DMS53 (cell line): ENCODE data around the gene SLC9C1.

Experiments
- DNase-seq: peaks from one replicate; lab custom pipeline; 2025; lab: John Stamatoyannopoulos, UW

Gene SLC9C1

DNA sequence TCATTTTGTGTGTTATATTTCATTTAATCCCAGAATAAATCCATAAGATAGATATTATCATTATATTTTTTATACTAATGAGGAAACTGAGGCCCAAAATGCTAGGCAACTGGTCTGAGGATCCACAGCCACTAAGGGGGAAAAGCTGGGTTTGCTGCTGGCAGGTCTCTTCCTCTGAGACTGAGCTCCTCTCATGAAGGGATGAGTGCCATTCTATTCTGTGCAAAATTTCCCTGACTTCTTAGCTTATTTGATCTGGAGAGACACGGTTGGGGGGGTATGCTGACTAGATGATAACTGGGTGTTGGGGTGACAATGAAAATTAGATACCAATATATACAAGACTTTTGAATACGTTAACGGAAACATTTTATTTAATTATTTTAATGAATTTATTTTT is 162.9 kb downstream of the SLC9C1 start:
- DNase-seq, result no peak

DNA sequence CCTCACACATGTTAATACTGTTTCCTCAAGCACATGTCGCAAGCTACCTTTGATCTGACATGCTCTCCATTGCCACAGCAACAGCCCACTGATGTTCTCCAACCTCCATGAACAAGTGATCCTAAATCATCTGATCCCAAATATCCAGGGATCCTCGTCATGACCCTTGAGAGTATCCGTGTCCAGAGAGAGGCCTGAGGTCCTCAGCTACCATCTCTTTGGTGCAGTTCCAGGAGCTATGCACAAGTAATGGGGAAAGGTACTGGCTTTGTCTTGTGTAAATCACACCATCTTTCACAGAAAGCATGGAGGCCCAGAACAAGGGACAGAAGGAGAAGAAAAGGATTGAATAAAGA is 163.4 kb downstream of the SLC9C1 start:
- DNase-seq, result no peak

DNA sequence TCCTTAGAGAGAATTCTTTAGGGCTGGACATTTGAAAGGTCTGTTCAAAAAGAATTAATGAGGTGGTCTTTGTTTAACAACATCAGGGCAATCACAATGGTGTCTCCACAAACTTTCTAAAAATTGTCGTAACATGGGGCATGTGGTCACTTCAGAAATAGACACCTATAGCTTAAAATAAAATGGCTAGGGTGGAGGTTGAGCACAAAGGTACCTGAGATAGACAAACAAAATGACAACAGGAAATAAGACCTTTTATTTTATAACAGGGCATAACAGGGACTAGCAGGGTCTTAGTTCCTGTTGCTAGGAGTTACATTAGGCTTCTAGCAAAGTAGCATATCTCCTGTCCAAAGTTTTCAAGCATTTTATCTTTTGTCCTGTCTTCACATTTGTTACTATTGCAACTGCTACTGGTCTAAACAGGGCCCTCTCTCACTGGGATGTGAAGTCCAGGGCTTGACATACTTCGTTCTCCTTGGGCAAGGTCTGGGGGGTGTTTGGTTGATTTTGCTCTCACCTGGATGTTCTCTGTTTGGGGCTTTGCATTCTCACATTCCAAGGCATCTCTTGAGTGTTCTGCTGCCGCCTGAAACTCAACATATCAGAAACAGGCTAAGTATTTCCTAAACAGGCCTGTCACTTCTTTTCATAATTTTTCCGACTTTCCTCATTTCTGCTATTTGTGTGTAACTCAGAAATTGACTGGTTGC is 163.9 kb downstream of the SLC9C1 start:
- DNase-seq, result no peak

DNA sequence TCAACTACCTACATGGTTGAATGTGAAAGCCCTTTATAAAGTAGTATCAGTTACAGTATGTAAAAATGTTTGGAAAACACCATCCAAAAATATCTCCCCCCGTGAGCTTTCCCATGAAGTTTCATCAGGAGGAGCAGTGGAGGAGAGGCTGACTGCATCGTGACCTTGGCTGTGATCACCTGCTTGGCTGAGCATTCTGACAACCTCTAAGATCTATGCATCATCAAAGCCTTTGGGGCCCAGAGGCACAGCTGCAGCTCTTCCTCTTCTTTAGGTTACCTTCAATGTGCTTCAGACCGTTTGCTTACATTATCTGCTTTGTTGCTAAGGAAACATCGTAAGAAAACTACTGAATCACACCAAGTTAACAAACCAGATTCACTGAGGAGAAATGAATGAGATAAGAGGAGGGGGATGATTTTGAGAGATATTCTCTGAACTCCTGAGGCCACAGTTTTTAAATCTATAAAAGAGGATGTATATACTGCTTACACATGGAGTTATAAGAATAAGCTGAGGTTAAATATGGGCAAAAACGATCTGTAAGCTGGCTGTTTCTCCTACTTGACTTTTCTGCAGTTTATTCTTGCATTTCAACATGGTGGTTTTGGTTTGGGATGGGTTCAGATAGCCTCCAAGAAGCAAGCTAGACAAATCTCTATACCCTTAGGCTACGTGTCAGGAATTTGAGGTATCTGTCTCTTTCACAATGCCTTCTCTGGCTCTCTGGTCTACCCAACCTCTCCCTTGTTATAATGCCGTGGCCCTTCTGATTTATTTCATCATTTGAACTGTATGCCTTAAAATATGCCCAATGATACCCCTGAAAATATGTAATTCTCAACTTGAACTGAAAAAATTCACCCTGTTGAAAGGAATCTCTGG is 164.9 kb downstream of the SLC9C1 start:
- DNase-seq, result peak; percentile 8

DNA sequence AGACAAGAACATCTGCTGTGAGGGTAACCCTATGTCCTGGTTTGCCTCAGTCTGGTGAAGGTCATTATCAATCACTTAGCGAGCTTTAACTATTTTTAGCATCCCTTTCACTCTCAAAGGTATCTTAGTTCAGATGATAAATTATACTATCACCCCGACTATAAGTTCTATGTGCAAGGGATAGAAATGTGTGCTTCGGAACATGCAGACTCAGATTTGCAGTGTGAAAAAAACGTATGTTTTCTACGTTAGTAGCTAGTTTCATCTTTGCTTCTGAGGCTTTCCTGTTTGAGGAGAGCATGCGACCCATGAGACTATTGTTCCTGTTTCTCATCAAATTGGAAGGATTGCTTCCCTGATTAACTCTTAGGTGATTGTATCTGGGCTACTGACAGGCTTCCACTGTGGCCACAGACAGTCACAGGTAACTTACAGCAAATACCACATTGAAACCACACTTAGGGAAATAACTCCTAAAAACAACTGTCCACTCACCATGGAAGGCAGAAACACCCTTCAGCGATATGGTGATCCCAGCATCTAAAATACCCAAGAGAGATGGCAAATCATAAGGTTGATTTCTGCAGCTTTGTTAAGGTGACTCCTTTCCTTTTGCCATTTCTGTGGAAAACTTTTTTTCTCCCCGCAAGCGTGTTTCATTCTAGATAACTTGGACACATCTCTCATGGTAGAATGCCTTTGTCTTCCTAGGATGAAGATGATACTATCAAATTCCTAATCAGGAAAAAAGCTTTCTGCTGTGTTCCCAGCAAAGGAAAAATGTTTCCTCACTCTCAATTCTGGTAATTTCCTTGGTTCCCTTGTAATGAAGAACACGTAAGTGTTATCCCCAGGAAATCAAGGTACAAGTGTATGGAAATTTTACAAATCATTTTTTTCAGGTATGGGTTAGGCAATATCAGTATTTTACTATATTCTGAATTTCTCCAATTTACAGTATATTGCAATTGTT is 166.2 kb downstream of the SLC9C1 start:
- DNase-seq, result no peak

DNA sequence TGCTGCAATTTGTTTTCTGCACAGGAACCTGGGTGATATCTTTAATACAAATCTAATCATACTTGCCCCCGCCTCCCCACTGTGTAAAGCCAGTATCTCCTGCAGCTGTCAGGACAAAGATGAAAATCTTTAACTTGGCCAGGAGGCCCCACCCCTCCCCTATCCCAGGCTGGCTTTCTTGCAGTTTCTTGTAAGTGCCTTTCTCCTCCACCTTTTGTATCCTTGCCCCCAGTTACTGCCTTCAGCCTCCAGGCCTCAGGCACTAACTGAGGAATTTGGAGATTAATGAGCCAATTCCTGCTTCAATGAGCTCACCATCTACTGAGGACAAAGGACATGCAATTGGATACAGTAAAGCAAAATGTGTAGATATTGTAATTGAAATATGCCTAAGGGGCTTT is 167.5 kb downstream of the SLC9C1 start:
- DNase-seq, result no peak

DNA sequence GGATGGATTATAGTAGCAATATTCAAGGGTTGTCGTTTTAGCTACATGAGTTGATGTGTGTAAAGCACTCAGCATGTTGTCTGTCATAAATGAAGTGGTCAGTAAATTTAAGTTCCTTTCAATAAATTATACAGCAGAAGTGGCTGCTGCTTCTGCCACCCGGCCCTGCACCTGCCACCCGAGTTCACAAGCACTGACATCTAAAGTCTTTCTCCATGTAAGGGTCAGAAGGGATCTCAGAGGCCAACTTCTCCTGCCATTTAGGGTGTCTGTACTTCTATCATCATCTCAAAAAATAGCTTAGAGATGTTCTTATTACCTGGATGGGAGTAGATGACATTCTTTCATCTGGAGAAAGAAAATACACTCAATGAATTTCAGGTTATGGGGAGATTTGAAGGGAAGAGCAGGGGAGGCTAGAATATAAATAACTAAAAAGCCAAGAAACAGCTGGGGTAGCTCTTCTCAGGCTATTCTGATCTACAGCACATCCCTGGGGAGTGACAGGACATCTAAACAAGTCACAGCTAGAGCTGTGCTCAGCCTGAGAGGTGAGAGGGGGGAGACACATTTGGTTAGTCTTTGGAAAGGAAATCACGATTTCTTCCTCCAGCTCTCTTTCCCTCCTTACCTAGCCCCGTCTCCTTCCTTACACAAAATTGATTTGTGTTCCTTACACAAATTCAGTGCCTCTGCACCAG is 169.0 kb downstream of the SLC9C1 start:
- peak; percentile 19 for DNase-seq

DNA sequence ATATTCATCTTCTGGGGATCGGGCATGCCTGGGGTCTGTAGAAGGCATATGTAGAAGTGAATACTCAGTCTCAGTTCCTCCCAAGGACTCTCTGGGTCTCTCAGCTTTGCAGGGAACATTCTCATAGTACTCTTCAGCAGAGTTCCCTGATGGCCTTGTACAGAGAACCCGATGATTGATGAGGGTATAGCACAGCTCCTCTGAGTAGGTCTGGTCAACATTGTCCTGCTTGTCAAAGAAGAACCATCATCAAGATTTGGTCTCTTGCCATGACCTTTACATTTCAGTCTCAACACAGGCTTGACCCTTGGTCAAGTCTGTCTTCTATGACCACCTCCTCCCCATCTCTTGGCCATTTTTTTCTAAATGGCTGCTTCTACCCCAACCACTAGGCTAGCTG is 170.5 kb downstream of the SLC9C1 start:
- no peak for DNase-seq

DNA sequence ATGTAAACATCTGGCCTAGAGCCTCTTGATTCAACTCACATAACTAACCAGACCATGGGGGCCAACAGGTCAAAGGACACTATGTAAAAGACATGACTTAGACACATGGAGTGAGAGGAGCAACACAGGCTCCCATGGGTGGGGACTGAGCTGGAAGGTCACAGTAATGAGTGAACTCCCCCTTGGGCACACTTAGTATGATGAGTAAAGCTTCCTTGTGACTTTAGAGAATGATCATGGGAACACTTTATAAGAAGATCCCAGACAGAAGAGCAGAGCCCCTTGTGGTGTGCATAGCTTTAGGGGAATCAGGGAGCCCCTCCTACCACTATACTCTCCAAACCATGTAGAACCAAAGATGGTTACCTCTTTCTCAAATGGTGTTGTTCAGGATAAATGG is 171.1 kb downstream of the SLC9C1 start:
- DNase-seq, result no peak

DNA sequence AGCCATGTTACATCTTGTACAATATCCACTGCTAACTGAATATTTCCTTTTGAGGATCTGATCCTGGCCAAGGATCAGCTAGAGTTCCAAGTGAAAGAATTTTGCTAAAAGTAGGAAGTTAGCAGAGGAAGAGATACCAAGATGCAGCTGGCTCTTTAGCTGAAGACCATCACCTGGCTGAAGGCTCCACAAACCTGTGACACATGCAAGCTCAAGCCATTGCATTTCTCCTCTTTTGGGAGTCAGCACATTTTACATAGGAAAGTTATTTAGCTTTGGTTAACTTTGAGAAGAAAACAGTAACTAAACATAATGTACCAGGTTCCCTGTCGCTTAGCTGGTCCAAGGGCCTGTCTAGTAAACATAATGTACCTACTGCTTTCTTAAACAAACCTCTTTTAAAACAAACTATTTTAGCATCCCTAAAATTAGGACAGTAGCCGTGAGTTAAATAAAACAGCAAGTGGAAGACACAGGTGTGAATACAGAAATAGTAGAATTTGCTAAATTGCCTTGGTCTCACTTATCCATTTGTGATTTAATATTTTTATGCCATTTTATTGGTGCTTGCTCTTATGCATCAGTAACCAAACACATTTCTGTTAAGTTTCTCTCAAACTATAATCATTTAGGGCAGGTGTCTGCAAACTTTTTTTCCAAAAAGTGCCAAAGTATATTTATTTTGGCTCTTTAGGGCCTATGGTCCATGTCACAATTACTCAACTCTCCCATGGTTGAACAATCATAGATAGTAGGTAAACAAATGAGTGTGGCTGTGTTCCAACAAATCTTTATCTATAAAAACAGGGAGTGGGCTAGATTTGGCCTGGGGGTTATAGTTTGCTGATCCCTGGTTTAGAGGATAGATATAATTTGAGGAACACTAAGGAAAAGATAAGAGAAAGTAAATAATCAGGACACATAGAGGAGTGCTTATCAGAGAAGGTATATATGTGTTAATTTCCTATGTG is 172.2 kb downstream of the SLC9C1 start:
- no peak for DNase-seq

DNA sequence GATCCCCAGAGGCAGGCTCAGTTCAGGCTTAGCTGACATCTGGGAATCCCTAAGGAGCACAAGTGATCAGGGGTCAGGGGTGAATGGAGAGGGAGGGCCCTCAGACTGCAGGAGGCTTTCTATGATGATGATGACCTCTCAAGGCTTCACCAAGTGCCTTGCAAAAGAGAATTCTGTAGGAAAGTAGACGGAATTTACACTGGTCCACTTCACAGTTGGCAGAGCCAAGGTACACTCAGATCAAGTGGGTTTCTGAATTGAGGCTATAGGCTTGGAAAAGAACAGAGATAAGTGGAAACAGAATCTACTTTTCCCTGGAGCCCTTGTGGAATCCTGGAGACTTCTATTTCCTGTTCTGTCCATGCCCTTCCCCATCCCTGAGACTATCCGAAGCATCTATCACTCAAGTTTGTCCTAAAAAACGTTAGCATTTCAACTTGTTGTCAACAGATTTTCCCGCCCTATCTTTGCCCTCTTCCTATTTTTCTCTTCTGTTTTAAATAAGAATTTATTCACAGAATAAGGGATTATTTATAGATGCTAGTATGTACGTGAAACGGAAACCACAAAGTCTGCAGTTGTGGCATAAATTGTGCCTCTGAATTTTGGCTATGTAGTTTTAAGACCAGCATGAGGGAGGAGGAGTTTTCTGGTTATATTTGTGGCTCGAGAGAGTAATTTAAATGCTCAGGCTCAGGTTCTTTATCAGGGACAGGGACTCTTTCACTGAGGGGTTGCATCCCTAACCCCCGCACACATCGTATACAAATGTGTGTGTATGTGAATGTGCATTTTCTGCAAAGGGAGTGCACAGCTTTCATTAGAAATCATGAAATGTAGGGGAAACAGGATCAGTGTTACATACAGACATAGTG is 173.8 kb downstream of the SLC9C1 start:
- DNase-seq, result no peak

DNA sequence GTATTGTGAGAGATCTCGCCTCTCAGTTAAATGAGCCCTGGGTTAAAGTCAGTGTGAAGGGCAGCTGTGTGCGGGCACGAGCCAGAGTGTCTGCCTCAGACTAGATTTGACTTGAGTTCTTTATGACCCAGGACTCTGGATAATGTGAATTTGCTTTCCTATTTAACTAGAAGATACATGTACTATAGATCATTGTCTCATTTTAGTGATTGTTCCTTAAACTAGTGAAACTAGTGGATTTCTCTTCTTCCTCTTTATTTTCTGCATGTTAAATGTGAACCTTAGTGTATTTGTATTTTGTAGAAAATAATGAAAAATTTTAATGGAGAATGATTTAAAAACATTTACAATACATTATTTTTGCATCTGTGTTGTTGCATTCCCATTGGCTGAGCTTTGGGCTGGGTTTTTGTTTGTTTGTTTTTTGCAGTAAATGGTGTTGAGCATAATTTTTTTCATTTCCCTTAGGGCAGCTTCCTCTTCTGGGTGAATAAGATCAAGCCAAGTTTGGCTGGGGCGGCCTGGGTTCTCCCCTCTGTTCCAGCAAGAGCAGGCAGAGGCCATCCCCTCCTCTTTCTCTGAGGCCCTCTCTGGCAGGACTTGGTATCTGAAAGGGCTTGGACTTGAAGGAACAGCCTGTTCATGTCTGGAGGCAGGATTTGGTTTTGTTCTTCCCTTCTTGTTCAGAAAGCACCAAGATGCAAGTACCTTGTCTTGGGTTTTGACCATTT is 176.0 kb downstream of the SLC9C1 start:
- DNase-seq, result no peak

DNA sequence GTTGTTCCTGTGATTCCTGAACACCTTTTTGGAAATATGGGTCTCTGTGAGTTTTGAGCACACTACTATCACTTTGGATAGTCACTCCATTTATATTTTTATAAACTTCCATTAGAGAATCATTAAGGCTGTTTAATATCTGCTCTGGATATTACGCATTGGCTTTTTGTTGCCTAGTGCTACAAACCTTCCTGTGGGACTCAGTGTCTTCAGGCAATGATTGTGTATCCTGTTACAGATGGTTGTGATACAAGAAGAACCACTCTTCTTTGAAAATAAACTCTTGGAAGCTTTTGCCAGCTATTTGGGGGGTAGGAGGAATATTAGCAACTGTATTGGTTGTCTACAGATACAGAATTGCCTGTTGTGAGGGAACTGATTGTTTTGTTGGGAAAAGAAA is 176.6 kb downstream of the SLC9C1 start:
- DNase-seq, result no peak

DNA sequence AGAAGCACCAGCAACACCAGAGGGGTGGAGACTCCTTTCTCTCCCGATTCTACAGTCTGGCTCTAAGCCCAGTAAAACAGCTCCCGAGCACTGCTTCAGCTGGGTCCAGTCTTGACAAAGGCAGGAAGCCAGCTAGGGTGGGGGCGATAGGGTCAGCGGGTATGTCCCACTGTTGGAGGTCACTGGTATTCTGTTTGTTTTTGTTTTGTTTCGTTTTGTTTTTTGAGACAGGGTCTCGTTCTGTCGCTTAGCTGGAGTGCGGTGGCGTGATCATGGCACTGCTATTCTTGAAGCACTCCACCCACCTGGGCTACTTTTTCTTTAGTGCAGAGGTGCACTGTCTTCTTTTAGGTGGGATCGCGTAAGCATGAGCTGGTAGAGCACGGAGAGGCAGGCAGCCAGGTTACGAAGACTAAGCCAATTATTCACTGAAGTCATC is 177.2 kb downstream of the SLC9C1 start:
- DNase-seq, result no peak

DNA sequence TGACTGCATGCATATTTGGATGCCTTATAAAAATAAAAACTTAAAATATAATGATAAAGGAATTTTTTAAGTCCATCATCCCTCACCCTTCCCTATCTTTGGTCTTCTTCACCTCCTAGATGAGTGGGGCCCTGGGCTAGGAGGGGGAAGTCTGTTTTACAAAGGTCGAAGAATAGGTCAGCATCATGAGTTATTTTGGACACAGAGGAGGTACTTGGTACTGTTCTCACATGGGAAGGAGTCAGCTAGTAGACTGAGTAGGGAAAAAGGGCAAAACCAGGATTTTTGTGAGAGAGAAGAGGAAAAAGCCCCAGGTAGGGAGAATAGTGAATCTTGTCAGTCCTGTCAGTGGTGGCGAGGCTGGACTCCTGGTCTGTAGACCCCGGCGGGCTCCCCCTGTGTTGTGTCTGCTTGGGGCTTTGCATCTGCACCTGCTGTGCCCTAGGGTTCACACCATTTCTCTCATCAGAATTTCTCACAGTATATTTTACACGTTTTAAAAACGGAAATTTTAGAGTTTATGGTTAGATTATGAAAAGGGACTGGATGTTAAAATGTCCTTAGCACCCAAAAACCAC is 178.1 kb downstream of the SLC9C1 start:
- no peak for DNase-seq

DNA sequence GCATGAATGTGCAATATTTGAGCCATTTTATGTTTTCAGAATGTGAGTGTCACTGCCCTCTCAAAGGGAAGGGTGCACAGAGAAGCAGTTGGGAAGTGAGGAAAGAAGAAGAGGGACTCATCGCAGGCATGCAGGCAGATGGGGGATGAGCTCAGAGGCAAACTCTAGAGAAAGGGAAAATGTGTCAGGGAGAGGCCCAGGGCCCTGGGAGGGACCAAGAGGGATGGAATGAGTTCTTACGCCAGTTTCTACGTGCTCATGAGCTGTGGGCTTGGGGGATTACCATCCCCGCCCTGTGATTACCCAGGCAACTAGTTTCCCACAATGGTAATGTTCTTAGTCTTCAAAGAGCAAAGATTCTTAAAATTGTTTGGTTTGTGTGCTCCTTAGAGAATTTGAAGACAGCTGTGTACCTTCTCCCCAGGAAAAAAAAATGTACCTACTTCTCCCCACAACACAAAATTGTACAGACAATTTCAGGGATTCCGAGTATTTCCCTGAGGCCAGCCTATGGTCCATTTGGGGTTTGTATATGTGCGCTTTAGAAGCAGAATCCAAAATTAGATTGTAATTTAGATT is 178.8 kb downstream of the SLC9C1 start:
- DNase-seq, result no peak

DNA sequence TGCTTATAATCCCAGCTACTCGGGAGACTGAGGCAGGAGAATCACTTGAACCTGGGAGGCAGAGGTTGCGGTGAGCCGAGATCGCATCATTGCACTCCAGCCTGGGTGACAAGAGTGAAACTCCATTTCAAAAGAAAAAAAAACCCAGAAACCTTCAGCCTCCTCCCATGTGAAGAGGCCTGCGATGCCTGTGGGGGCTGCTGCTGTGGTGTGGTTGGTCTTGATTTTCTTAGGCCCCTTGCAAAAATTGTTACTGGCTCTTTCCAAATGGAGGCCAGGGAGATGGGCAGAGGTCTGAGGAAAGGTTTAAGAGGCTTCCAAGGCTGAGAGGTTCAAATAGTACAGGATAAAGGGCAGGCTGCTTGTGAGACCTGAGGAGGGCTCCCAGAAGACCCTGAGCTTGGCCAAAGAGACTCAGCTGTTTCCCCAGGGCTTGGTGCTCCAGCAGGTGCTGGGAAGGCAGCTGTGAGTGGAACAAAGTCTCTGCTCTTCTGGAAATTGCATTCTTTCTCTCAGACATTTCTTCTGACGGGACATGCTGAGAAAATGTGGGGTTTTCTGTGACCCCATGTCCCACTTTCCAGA is 179.3 kb downstream of the SLC9C1 start:
- DNase-seq, result no peak
